Measurements from ENCODE around the gene CDC14B.

Gene CDC14B

DNA sequence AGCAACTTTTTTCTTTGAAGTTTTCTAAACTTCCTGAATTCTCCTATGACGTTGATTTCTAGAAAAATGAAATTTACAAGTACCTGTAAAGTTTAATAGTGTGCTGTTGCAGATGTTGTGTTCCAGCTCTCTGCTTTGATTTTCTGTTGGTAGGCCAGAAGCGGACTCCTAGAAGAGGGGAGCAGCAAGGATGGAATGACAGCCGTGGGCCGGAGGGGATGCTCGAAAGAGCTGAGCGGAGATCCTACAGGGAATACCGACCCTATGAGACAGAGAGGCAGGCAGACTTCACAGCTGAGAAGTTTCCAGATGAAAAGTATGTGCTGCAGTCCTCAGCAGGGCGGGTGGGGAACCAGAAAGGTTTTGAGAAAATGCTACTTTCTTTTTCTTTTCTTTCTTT is 161.4 kb downstream of the CDC14B start:
- no peak for TF ChIP-seq GATA2 (IDR thresholded peaks at IDR 0.05; ENCODE audit: low read depth, low read length)
- TF ChIP-seq GATA3 (IDR thresholded peaks at IDR 0.05; ENCODE audit: low read depth, low read length), result no peak

GRCh38 chr9:96457266-96457665 is 162.4 kb downstream of the CDC14B start:
- TF ChIP-seq GATA2 (IDR thresholded peaks at IDR 0.05; ENCODE audit: low read depth, low read length) (no peak), GATA3 (IDR thresholded peaks at IDR 0.05; ENCODE audit: low read depth, low read length) (no peak)

DNA sequence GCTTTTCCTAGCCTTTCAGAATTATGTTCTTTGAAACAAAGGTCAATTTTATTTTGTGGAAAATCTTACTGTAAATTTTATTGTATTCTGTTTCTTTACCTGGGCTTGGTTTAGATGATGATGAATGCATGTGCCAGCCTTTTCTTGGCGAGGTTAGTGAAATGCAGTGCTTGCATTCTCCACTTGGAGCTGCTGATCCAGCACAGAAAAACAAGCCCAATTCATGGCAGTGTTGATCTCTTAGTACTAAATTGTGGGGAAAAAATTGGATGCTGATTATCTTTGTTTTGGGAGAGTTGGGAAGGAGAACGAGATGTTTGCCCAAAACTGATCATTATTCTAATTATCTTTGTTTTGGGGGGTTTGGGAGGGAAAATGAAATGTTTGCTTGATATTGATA is 166.0 kb downstream of the CDC14B start:
- no peak for TF ChIP-seq GATA3 (IDR thresholded peaks at IDR 0.05; ENCODE audit: low read depth, low read length)
- no peak for TF ChIP-seq GATA2 (IDR thresholded peaks at IDR 0.05; ENCODE audit: low read depth, low read length)

DNA sequence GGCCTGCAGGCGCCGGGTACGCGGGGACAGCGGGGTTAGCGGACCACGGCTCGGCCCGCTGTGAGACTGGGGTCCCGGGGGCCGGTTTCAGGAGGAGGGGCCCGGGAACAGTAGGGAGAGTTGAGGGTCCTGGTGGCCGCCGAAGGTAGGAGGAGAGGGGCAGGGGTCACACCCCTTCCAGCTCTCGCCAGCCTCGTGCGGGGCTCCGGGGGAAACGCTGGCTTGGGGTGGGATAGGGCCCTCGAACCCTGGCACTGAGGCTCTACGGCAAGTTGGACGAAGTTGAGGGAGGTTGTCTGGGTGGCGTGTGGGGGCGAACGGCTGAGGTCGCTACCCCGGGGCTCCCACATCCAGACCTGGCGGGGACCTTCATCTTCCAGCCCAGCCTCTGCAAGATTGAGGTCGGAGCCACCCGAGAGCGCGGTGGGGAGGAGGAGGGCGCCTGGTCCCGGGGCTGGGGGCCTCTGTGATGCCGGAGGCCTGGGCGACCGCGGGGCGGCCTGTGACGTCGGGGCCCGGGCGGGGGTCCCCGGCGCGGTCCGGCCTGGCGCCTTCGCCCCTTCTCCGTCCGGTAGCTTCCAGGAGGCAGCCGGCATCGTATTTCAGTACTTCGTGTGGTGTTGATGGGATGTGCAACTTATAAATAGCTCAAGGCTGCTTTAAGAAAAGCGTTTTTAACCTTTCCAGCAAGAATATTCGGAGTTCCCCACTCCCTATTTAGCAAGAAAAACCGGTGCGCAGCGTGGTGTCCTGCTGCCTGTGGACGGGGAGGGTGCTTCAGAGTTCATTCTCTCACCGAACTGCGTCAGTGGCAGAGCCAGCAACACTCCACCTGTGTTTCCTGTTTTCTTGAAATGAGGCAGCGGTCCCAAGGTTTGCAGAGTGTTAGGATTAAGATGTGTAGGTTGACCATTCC is 168.8 kb downstream of the CDC14B start:
- TF ChIP-seq GATA2 (IDR thresholded peaks at IDR 0.05; ENCODE audit: low read depth, low read length) (no peak), GATA3 (IDR thresholded peaks at IDR 0.05; ENCODE audit: low read depth, low read length) (no peak)
